Gastroesophageal sphincter (tissue), 4 donors: ENCODE measurements around the gene MOB3A. TPM values are rescaled to one million over a fixed set of nuclear protein-coding genes. Genes with fewer than 3 reads are reported as not detected.

ENCODE experiments used
- ATAC-seq: fragments of 150-250 bp; one replicate; pipeline ENCODE4 v1.9.1; 2016; ENCODE audit warnings: mild to moderate bottlenecking, moderate library complexity
- H3K27ac ChIP-seq, 4 donors: fragments of 200-600 bp; sonication (generic) in 3 of 4; 1 replicate in 3 of 4; 2 replicates in 1 of 4; pipeline ENCODE4 v1.5.1; 2016 to 2019
- H3K27me3 ChIP-seq: fragments of 200-600 bp; sonication (generic); one replicate; pipeline ENCODE4 v1.5.1; 2019
- H3K36me3 ChIP-seq, 2 donors: fragments of 200-600 bp; sonication (generic); one replicate each; pipeline ENCODE4 v1.5.1; 2019; ENCODE audit warnings: control low read depth in 1 of 2
- H3K4me1 ChIP-seq, 3 donors: fragments of 200-600 bp; sonication (generic); 1 replicate in 2 of 3; 2 replicates in 1 of 3; pipeline ENCODE4 v1.5.1; 2016 to 2019; ENCODE audit warnings: control low read depth in 2 of 3
- H3K4me3 ChIP-seq, 2 donors: fragments of 200-600 bp; sonication (generic); one replicate each; pipeline ENCODE4 v1.5.1; 2019; ENCODE audit warnings: mild to moderate bottlenecking in 1 of 2, moderate library complexity in 1 of 2
- H3K9me3 ChIP-seq, 3 donors: fragments of 200-600 bp; sonication (generic); one replicate each; pipeline ENCODE4 v1.5.1; 2017 to 2019; ENCODE audit warnings: control low read depth in 2 of 3
- CTCF ChIP-seq, 4 experiments: fragments of 200-600 bp in 2 of 4; fragments of 450-650 bp in 2 of 4; sonication (generic) in 1 of 4; IDR thresholded peaks; one replicate each; pipeline ENCODE4 v1.5.1; 2017 to 2019; ENCODE audit warnings: antibody characterized with exemption in 4 of 4, mild to moderate bottlenecking in 2 of 4, moderate library complexity in 2 of 4
- EP300 ChIP-seq: sonication (generic); formaldehyde crosslinking; IDR thresholded peaks from one replicate; pipeline ENCODE4 v1.6.1; 2017; ENCODE audit warnings: antibody characterized with exemption, mild to moderate bottlenecking
- POLR2A ChIP-seq, 2 donors: fragments of 450-650 bp; IDR thresholded peaks; one replicate each; pipeline ENCODE4 v1.6.1; 2017; ENCODE audit warnings: antibody characterized with exemption in 2 of 2, mild to moderate bottlenecking in 2 of 2, moderate library complexity in 1 of 2
- POLR2AphosphoS5 ChIP-seq: sonication (generic); formaldehyde crosslinking; IDR thresholded peaks from one replicate; pipeline ENCODE4 v1.6.1; 2017; ENCODE audit warnings: antibody characterized with exemption
- WGBS, 2 donors: methylation state at CpG; one replicate each; pipeline ENCODE4 v1.1.5; 2018; ENCODE audit warnings: low coverage in 1 of 2; 5-methylcytosine and 5-hydroxymethylcytosine counted together
- total RNA-seq, 4 donors: library from RNA; depleted of rRNA; stranded (reverse); fragments of >200 nt; gene quantifications; one replicate each; pipeline ENCODE4 v1.1.0, GENCODE V29; 2016

Gene MOB3A
- total RNA-seq, 4 donors from 2014 or later, result 29.0 to 69.9 (median 38.6) TPM

DNA sequence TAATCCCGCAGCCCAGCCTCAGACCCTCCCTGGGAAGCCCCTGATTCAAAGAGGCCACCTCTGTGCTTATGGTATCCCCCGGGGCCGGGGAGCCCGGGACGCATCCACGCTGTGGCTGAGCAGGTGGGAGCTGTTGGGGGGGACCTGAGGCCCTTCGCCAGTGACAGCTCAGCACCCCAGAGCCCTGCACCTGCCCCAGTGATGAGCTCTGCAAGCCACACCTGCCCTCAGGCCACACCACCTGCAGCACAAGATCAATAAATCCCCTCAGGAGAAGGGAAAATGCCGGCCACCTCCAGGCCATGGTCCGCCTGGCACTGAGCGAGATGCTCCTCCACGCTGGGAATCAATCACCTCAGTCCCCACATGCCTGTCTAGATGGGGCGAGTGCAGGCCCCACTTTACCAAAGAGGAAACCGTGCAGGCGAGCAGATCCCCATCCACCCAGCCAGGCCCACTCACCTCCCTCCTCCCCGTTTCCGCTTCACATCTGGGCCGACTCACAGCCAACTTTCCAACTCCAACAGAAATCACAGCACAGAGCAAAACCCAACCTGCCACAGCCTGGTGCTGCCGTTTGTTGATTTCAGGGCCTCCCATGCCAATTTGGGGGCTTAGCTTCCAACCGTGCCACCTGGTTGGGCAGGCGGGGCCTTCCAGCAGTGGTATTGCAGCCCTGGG, 12.8 kb downstream of the MOB3A start:
- ATAC-seq, result peak; percentile 19
- no peak for TF ChIP-seq CTCF (IDR thresholded peaks at IDR 0.05)
- TF ChIP-seq EP300, result no peak
- no peak for TF ChIP-seq POLR2A (IDR thresholded peaks at IDR 0.05)
- TF ChIP-seq POLR2AphosphoS5, result no peak
- H3K36me3 ChIP-seq, result peaks cover 0 to 75% of the 10 kb centered on the region in 2 donors
- H3K27ac ChIP-seq, result peak overlapping the region in 3 of 4 donors; percentile 57 to 61 (median 58)
- H3K4me1 ChIP-seq, result peaks cover 0 to 83% (median 8%) of the 10 kb centered on the region in 3 donors
- peak overlapping the region in 1 of 2 donors; percentile 18 for H3K4me3 ChIP-seq
- 50 to 75% methylated on average over 2 of the region's 20 CpGs for WGBS, 2 donors
- H3K9me3 ChIP-seq, result no peaks in the 10 kb centered on the region
- H3K27me3 ChIP-seq, result no peaks in the 10 kb centered on the region

DNA sequence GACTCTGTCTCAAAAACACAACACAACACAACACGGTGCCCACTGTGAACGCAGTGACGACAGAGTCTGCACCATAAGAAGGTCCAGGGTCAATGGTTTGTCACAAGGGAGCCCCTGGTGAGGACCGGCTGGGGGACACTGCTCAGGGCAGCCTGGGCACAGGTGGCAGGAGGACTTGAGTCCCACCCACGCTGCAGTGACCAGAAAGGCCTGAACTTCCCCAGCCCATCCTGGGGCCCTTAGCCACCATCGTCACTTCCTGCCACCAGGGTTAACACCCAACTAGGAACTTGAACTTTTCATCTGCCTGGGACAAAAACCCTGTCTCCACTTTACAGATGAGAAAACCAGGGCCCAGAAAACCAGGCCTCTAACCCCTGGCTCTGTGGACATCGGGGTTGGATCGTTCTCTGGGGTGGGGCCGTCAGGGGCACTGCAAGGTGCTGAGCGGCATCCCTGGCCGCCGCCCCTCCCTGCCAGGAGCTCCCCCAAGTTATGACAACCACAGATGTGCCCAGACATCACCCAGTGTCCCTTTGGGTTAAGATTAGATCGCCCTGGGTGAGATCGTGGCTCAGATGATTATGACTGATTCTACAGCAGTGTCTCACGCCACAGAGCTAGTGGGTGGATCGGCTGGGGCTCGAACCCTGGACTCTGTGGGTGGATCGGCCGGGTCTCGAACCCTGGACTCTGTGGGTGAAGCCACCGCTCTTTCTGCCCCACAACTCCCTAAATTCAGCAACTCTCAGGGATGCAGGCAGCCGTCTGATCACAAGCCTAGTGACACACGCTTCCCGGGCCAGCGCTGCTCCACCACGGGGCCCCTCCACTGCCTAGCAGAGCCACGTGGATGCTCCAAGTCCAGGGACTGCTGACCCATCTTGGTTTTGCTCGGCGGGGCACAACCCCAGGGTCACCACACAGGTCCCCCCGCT, 14.0 kb downstream of the MOB3A start:
- Histone ChIP-seq H3K9me3 (no peaks in the 10 kb centered on the region), H3K36me3 (peaks cover 0 to 80% of the 10 kb centered on the region in 2 donors), H3K4me3 (no peak overlapping the region), H3K27me3 (no peaks in the 10 kb centered on the region), H3K27ac (peak overlapping the region in 3 of 4 donors; percentile 1 to 61 (median 58)), H3K4me1 (peaks cover 0 to 71% (median 8%) of the 10 kb centered on the region in 3 donors)
- 52 to 73% methylated on average over 2 to 5 of the region's 30 CpGs for WGBS, 2 donors
- peak; percentile 28 for ATAC-seq
- no peak for TF ChIP-seq POLR2A (IDR thresholded peaks at IDR 0.05)
- no peak for TF ChIP-seq EP300
- TF ChIP-seq CTCF (IDR thresholded peaks at IDR 0.05), result no peak

DNA sequence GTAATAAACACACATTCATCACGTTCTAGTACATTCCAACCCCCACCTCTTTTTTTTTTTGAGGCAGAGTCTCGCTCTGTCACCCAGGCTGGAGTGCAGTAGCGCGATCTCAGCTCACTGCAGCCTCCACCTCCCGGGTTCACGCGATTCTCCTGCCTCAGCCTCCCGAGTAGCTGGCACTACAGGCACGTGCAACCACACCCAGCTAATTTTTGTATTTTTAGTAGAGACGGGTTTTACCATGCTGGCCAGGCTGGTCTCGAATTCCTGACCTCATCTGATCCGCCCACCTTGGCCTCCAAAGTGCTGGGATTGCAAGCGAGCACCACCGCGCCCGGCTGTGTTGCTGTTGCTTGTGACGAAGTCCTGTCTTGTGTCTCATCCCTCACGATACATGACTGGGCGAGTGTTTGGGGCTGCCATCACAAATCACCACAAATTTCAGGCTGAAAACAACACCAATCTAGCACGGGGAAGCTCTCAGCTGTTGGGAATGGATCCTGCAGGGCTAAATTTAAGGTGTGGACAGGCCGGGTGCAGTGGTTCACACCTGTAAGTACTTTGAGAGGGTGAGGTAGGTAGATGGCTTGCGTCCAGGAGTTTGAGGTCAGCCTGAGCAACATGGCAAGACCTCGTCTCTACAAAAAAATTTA, 15.7 kb downstream of the MOB3A start:
- TF ChIP-seq POLR2AphosphoS5 (no peak), POLR2A (IDR thresholded peaks at IDR 0.05) (no peak), CTCF (IDR thresholded peaks at IDR 0.05) (no peak), EP300 (no peak)

GRCh38 chr19:2079865-2080301, 16.2 kb downstream of the MOB3A start:
- H3K9me3 ChIP-seq, result no peaks in the 10 kb centered on the region
- H3K4me1 ChIP-seq, result peaks cover 0 to 49% (median 8%) of the 10 kb centered on the region in 3 donors
- H3K36me3 ChIP-seq, result peaks cover 0 to 100% of the 10 kb centered on the region in 2 donors
- TF ChIP-seq POLR2A (IDR thresholded peaks at IDR 0.05), result no peak
- no peak for TF ChIP-seq CTCF (IDR thresholded peaks at IDR 0.05)
- TF ChIP-seq EP300, result no peak
- TF ChIP-seq POLR2AphosphoS5, result no peak
- H3K27me3 ChIP-seq, result no peaks in the 10 kb centered on the region
- ATAC-seq, result no peak
- no CpG with 5 or more reads among the region's 23 CpGs for WGBS, 2 donors
- no peak overlapping the region for H3K4me3 ChIP-seq
- peak overlapping the region in 1 of 4 donors; percentile 58 for H3K27ac ChIP-seq

More for the DNA sequence above, 15.7 kb downstream of the MOB3A start:
- no peak for ATAC-seq
- Histone ChIP-seq H3K27ac (peak overlapping the region in 2 of 4 donors; percentile 25 to 58), H3K9me3 (no peaks in the 10 kb centered on the region), H3K27me3 (no peaks in the 10 kb centered on the region), H3K36me3 (peaks cover 0 to 97% of the 10 kb centered on the region in 2 donors), H3K4me1 (peaks cover 0 to 54% (median 8%) of the 10 kb centered on the region in 3 donors), H3K4me3 (no peak overlapping the region)
- 68 to 80% methylated on average over 6 to 11 of the region's 23 CpGs for WGBS, 2 donors
